Mammary epithelial cell (primary cell): ENCODE results near the gene LOX.
A peak's percentile ranks its signal among the peaks of the same experiment; 100 is the strongest.

ENCODE experiments used
- EZH2 ChIP-seq: IDR thresholded peaks from 2 replicates; pipeline ENCODE4 v1.6.1; 2012; ENCODE audit warnings: low read length, inconsistent platforms, borderline replicate concordance
- TF ChIP-seq, protein P1 (sequence below), 2 donors: IDR thresholded peaks in 1 of 2; conservative IDR thresholded peaks in 1 of 2; 2 replicates each; pipeline ENCODE4 v1.5.1; 2011 to 2012; ENCODE audit warnings: inconsistent platforms in 2 of 2, low read length in 2 of 2, mild to moderate bottlenecking in 2 of 2, control low read depth in 1 of 2, low read depth in 1 of 2; ENCODE audit not compliant: insufficient read depth in 1 of 2; ENCODE audit errors: extremely low read depth in 1 of 2

GRCh38 chr5:122076050-122076461 is 2.0 kb downstream of the LOX start:
- TF ChIP-seq, protein P1, sequence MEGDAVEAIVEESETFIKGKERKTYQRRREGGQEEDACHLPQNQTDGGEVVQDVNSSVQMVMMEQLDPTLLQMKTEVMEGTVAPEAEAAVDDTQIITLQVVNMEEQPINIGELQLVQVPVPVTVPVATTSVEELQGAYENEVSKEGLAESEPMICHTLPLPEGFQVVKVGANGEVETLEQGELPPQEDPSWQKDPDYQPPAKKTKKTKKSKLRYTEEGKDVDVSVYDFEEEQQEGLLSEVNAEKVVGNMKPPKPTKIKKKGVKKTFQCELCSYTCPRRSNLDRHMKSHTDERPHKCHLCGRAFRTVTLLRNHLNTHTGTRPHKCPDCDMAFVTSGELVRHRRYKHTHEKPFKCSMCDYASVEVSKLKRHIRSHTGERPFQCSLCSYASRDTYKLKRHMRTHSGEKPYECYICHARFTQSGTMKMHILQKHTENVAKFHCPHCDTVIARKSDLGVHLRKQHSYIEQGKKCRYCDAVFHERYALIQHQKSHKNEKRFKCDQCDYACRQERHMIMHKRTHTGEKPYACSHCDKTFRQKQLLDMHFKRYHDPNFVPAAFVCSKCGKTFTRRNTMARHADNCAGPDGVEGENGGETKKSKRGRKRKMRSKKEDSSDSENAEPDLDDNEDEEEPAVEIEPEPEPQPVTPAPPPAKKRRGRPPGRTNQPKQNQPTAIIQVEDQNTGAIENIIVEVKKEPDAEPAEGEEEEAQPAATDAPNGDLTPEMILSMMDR (conservative IDR thresholded peaks at IDR 0.05 in 1 of 2, IDR thresholded peaks at IDR 0.05 in 1 of 2; ENCODE audit: extremely low read depth in 1 of 2, insufficient read depth in 1 of 2, low read depth in 1 of 2, low read length in 2 of 2), result peak in 1 of 2 donors; percentile 29
- no peak for TF ChIP-seq EZH2
